Astrocyte (in vitro differentiated cells and primary cell): ENCODE measurements around the gene PLEKHB1. TPM values are rescaled to one million over a fixed set of nuclear protein-coding genes. Genes with fewer than 3 reads are reported as not detected.

Experiments used
- DNase-seq: peaks from one replicate; pipeline ENCODE4 v3.0.0-alpha.2; 2010; ENCODE audit warnings: low read depth
- FAIRE-seq: peaks from 2 replicates; lab custom pipeline; 2011; peaks lifted over from hg19 to GRCh38; lab: Jason Lieb, UNC
- H2AFZ ChIP-seq: 2 replicates; pipeline ENCODE4 v1.6.0; 2012; ENCODE audit warnings: low read depth, low read length, inconsistent platforms
- H3K27ac ChIP-seq: 2 replicates; pipeline ENCODE4 v1.5.1; 2011; ENCODE audit warnings: low read depth, low read length, inconsistent platforms
- H3K27me3 ChIP-seq: 2 replicates; pipeline ENCODE4 v1.6.0; 2011; ENCODE audit warnings: low read length, inconsistent platforms; ENCODE audit not compliant: insufficient read depth
- H3K36me3 ChIP-seq: 2 replicates; pipeline ENCODE4 v1.5.1; 2011; ENCODE audit warnings: low read length, inconsistent platforms; ENCODE audit not compliant: insufficient read depth
- H3K4me1 ChIP-seq: 2 replicates; pipeline ENCODE4 v1.5.1; 2011; ENCODE audit warnings: low read length, inconsistent platforms; ENCODE audit not compliant: insufficient read depth
- H3K4me2 ChIP-seq: 2 replicates; pipeline ENCODE4 v1.6.0; 2012; ENCODE audit warnings: low read length, inconsistent platforms
- H3K4me3 ChIP-seq: 2 replicates; pipeline ENCODE4 v1.5.1; 2011; ENCODE audit warnings: low read depth, mild to moderate bottlenecking, low read length, inconsistent platforms; ENCODE audit not compliant: insufficient read depth
- H3K79me2 ChIP-seq: 2 replicates; pipeline ENCODE4 v1.6.0; 2012; ENCODE audit warnings: mild to moderate bottlenecking, low read length, inconsistent platforms; ENCODE audit not compliant: insufficient read depth
- H3K9ac ChIP-seq: 2 replicates; pipeline ENCODE4 v1.6.0; 2012; ENCODE audit warnings: mild to moderate bottlenecking, low read length, inconsistent platforms
- H3K9me3 ChIP-seq: 2 replicates; pipeline ENCODE4 v1.5.1; 2012; ENCODE audit warnings: low read depth, mild to moderate bottlenecking, low read length, inconsistent platforms; ENCODE audit not compliant: insufficient read depth
- H4K20me1 ChIP-seq: 2 replicates; pipeline ENCODE4 v1.6.0; 2012; ENCODE audit warnings: low read length, inconsistent platforms; ENCODE audit not compliant: insufficient read depth
- H3K27ac Mint-ChIP-seq: one replicate; pipeline ENCODE4 v1.8.0; 2021; ENCODE audit warnings: mild to moderate bottlenecking, mixed read lengths; ENCODE audit not compliant: unreplicated experiment
- H3K27me3 Mint-ChIP-seq: one replicate; pipeline ENCODE4 v1.8.0; 2021; ENCODE audit warnings: low read depth, mixed read lengths; ENCODE audit not compliant: unreplicated experiment
- H3K36me3 Mint-ChIP-seq: one replicate; pipeline ENCODE4 v1.8.0; 2021; ENCODE audit warnings: low read depth, mixed read lengths; ENCODE audit not compliant: unreplicated experiment
- H3K4me1 Mint-ChIP-seq: one replicate; pipeline ENCODE4 v1.8.0; 2021; ENCODE audit warnings: low read depth, mixed read lengths; ENCODE audit not compliant: unreplicated experiment
- H3K4me3 Mint-ChIP-seq: one replicate; pipeline ENCODE4 v1.8.0; 2021; ENCODE audit warnings: mild to moderate bottlenecking, moderate library complexity, mixed read lengths; ENCODE audit not compliant: unreplicated experiment
- H3K9me3 Mint-ChIP-seq: one replicate; pipeline ENCODE4 v1.8.0; 2021; ENCODE audit warnings: mild to moderate bottlenecking, mixed read lengths; ENCODE audit not compliant: unreplicated experiment
- CTCF ChIP-seq: IDR thresholded peaks from 2 replicates; pipeline ENCODE4 v1.5.1; 2011; ENCODE audit warnings: low read depth, mild to moderate bottlenecking, inconsistent platforms, low read length, moderate library complexity; ENCODE audit not compliant: insufficient read depth
- EZH2 ChIP-seq: IDR thresholded peaks from 2 replicates; pipeline ENCODE4 v1.6.1; 2012; ENCODE audit warnings: mild to moderate bottlenecking, low read length, inconsistent platforms; ENCODE audit not compliant: insufficient read depth
- total RNA-seq: library from RNA; stranded (reverse); gene quantifications from 2 replicates; pipeline ENCODE4 v1.2.1, GENCODE V29; 2021

PLEKHB1 gene
- total RNA-seq, 1 donor from 2014 or later: 4.5 TPM

GRCh38 chr11:73656985-73657384 lies 10.6 kb downstream of the PLEKHB1 start:
- Histone ChIP-seq H3K79me2 (no peaks in the 10 kb centered on the region), H3K4me1 (peaks cover 6% of the 10 kb centered on the region), H3K27me3 (no peaks in the 10 kb centered on the region), H3K9me3 (no peaks in the 10 kb centered on the region), H3K9ac (no peak overlapping the region), H3K36me3 (no peaks in the 10 kb centered on the region), H3K4me3 (no peak overlapping the region), H3K27ac (no peak overlapping the region), H2AFZ (no peak overlapping the region), H4K20me1 (no peaks in the 10 kb centered on the region), H3K4me2 (no peak overlapping the region)
- Mint-ChIP-seq H3K4me1 (peaks cover 2% of the 10 kb centered on the region), H3K4me3 (no peak overlapping the region), H3K27me3 (peaks cover 8% of the 10 kb centered on the region), H3K27ac (no peak overlapping the region), H3K9me3 (no peaks in the 10 kb centered on the region), H3K36me3 (no peaks in the 10 kb centered on the region)
- DNase-seq (no peak), FAIRE-seq (no peak)
- no peak for TF ChIP-seq EZH2
- no peak for TF ChIP-seq CTCF

- Histone ChIP-seq H3K36me3 (no peaks in the 10 kb centered on the region), H3K27me3 (no peaks in the 10 kb centered on the region), H3K79me2 (no peaks in the 10 kb centered on the region), H2AFZ (no peak overlapping the region), H3K27ac (no peak overlapping the region), H3K4me2 (no peak overlapping the region), H3K9me3 (no peaks in the 10 kb centered on the region), H4K20me1 (no peaks in the 10 kb centered on the region), H3K9ac (no peak overlapping the region), H3K4me1 (peaks cover 9% of the 10 kb centered on the region), H3K4me3 (no peak overlapping the region)
- Mint-ChIP-seq H3K4me3 (no peak overlapping the region), H3K9me3 (no peaks in the 10 kb centered on the region), H3K4me1 (peaks cover 10% of the 10 kb centered on the region), H3K27ac (no peak overlapping the region), H3K27me3 (peaks cover 7% of the 10 kb centered on the region), H3K36me3 (no peaks in the 10 kb centered on the region)
- FAIRE-seq (no peak), DNase-seq (no peak)
- TF ChIP-seq EZH2 (no peak), CTCF (no peak)
Measured at GRCh38 chr11:73659961-73660360, 13.6 kb downstream of the PLEKHB1 start.

GRCh38 chr11:73660497-73661034 lies 14.2 kb downstream of the PLEKHB1 start:
- Histone ChIP-seq H3K27ac (no peak overlapping the region), H3K4me3 (peak overlapping the region; percentile 44), H3K27me3 (no peaks in the 10 kb centered on the region), H3K4me1 (peaks cover 9% of the 10 kb centered on the region), H3K79me2 (no peaks in the 10 kb centered on the region), H4K20me1 (no peaks in the 10 kb centered on the region), H3K36me3 (no peaks in the 10 kb centered on the region), H2AFZ (peak overlapping the region; percentile 75), H3K9me3 (no peaks in the 10 kb centered on the region), H3K4me2 (peak overlapping the region; percentile 89), H3K9ac (peak overlapping the region; percentile 66)
- Mint-ChIP-seq H3K4me3 (no peak overlapping the region), H3K9me3 (no peaks in the 10 kb centered on the region), H3K27me3 (peaks cover 7% of the 10 kb centered on the region), H3K4me1 (peaks cover 10% of the 10 kb centered on the region), H3K27ac (peak overlapping the region; percentile 77), H3K36me3 (peaks cover 4% of the 10 kb centered on the region)
- DNase-seq: no peak
- FAIRE-seq: no peak
- TF ChIP-seq EZH2: no peak
- TF ChIP-seq CTCF: no peak
